ENCODE measurements around the gene SYNCRIP. TPM values are rescaled to one million over a fixed set of nuclear protein-coding genes. Genes with fewer than 3 reads are reported as not detected.

The SYNCRIP gene
- total and polyA plus RNA-seq, 2 of the 13 experiments (the other 11 are each of a cell fraction or from before 2014, with no cell fraction given): 8.1 to 112 TPM

DNA sequence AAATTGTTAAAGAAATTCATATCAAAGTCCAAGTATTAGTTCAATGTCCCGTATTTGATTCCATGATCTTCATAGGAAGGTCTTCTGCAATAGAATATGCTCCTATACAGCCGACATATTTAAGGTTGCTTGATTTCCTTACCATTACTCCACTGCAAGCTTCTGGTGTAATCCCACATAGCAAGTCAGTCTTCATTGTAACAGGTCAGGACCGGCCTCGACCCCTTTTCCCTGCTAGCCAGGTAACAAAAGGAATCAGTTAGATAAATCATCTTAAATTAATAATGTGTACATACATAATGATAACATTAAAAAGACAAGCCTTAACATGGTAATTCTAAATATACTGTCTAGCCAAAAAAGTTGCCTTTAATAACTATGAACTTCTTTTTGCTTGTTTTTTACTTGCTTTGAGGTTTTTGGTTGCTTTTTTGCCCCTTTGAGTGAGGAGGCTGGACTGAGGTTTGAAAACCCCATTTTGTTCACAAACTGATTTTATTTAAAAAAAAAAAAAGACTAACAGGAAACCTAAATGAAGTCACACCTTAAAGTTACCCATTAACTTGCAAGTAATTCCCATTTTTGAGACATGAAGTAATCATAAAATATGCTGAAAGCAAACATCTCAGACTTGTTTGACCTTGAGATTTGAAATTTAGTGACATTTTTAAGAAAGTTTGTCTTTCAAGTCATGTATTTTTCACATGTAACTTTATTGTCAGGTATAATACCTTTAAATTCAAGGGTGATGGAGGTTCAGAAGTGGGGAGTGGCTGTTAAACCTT lies 29.8 kb downstream of the SYNCRIP start:
- no peak overlapping the region for H3K9ac ChIP-seq (ENCODE audit: insufficient read depth, low read depth, low read length)
- no peak overlapping the region for H3K4me3 ChIP-seq (replicated peaks in 1 of 3; ENCODE audit: insufficient read depth in 1 of 3, low read depth in 2 of 3, low read length in 3 of 3)
- no peak overlapping the region for H3K4me2 ChIP-seq (ENCODE audit: low read depth, low read length)
- ChIA-PET POLR2A (interaction anchor here (1.5 to 2.0 kb wide), 2 partner anchors 19 to 66 kb away, joined by 3 to 4 read pairs; partner anchors contain the start of gene SNX14), CTCF (ENCODE audit: low intra/inter-chr PET ratio, low total read pairs) (no interaction called here)
- ATAC-seq (no peak), FAIRE-seq (no peak), DNase-seq (ENCODE audit: low spot score) (no peak)
- H3K4me1 ChIP-seq (ENCODE audit: insufficient read depth, low read length): no peaks in the 10 kb centered on the region
- H3K27me3 ChIP-seq (ENCODE audit: control insufficient read depth in 1 of 2, insufficient read depth in 2 of 2, low read length in 2 of 2): no peaks in the 10 kb centered on the region
- peaks cover 8 to 62% of the 10 kb centered on the region in 2 experiments for H3K36me3 ChIP-seq (replicated peaks in 1 of 2; ENCODE audit: control insufficient read depth in 1 of 2, insufficient read depth in 2 of 2, low read length in 2 of 2)
- no peak overlapping the region for H2AFZ ChIP-seq (ENCODE audit: low read length)
- WGBS (ENCODE audit: low lambda C conversion rate): 99% methylated on average over 4 of the region's 4 CpGs
- no peak overlapping the region for H3K27ac ChIP-seq (ENCODE audit: extremely low read length, insufficient read depth, low read length)
- peaks cover 5% of the 10 kb centered on the region for H3K79me2 ChIP-seq (ENCODE audit: insufficient read depth, low read length)
- no peaks in the 10 kb centered on the region for H3K9me3 ChIP-seq (ENCODE audit: low read length)
- H4K20me1 ChIP-seq (ENCODE audit: insufficient read depth, low read length): no peaks in the 10 kb centered on the region; the same call in 1 of the 2 replicates
- intact Hi-C loops (cut with micrococcal nuclease; ENCODE audit: unreplicated experiment): no loop called here
- peak; percentile 47 for TF ChIP-seq AGO2 (optimal IDR thresholded peaks at IDR 0.05; ENCODE audit: low read depth, low read length)
- TF ChIP-seq ZFP37 (CRISPR knock-in tag; IDR thresholded peaks at IDR 0.05; ENCODE audit: borderline replicate concordance): no peak
- BruUV-seq (replicated peaks): no TSS peak
- in situ Hi-C loops (cut with HindIII; ENCODE audit: extremely low pct_ligation_motif_present, low pct_unique_long_range_greater_than_20kb): no loop called here

DNA sequence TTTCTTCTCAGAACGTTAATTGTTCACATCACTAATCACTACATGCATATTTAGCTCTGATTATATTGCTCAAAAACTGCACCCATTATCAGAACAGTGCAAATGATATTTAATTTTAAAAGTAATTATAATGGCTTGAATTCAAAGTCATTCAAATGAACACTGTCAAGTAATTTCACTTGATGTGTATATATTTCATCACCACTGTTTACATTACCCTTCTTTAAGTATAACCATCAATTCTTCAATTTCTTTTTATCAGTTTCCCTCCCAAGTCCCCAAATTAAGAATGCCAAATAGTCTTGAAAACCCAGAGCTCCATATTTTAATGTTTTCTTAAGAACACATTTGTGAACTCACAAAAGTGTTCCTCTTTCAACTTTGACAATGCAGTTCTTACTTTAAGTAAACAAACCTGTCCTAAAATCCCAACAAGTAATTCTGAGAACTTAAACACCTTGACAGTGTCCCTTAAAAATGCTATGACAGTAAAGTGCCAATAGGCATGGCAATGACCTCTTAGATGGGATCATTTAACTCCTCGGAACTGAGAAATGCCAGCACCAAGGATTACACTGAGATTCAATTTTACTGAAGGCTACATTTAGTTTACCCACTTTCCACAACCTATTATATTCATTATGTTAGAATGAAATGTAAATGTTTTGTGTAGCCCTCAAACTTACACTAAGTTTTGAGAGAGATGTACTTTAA lies 32.3 kb downstream of the SYNCRIP start:
- Histone ChIP-seq H3K4me2 (ENCODE audit: low read depth, low read length) (no peak overlapping the region), H3K27ac (ENCODE audit: extremely low read length, insufficient read depth, low read length) (no peak overlapping the region), H3K4me1 (ENCODE audit: insufficient read depth, low read length) (no peaks in the 10 kb centered on the region), H3K4me3 (replicated peaks in 1 of 3; ENCODE audit: insufficient read depth in 1 of 3, low read depth in 2 of 3, low read length in 3 of 3) (no peak overlapping the region), H2AFZ (ENCODE audit: low read length) (no peak overlapping the region), H4K20me1 (ENCODE audit: insufficient read depth, low read length) (no peaks in the 10 kb centered on the region), H3K9ac (ENCODE audit: insufficient read depth, low read depth, low read length) (no peak overlapping the region), H3K9me3 (ENCODE audit: low read length) (no peaks in the 10 kb centered on the region), H3K27me3 (ENCODE audit: control insufficient read depth in 1 of 2, insufficient read depth in 2 of 2, low read length in 2 of 2) (no peaks in the 10 kb centered on the region), H3K36me3 (replicated peaks in 1 of 2; ENCODE audit: control insufficient read depth in 1 of 2, insufficient read depth in 2 of 2, low read length in 2 of 2) (peaks cover 2 to 40% of the 10 kb centered on the region in 2 experiments; a peak in 4 of 5 replicates), H3K79me2 (ENCODE audit: insufficient read depth, low read length) (peaks cover 2% of the 10 kb centered on the region)
- 94% methylated on average over 2 of the region's 2 CpGs for WGBS (ENCODE audit: low lambda C conversion rate)
- intact Hi-C loops (cut with micrococcal nuclease; ENCODE audit: unreplicated experiment) (loop anchor here (2.0 kb wide), 1 partner anchor 14 kb away; no protein-coding TSS in a partner anchor), in situ Hi-C loops (cut with HindIII; ENCODE audit: extremely low pct_ligation_motif_present, low pct_unique_long_range_greater_than_20kb) (no loop called here)
- TF ChIP-seq CCDC6 (CRISPR knock-in tag; IDR thresholded peaks at IDR 0.05) (no peak), RBM22 (optimal IDR thresholded peaks at IDR 0.05; ENCODE audit: low read length) (peak; percentile 72)
- DNase-seq (ENCODE audit: low spot score): no peak
- POLR2A ChIA-PET: no interaction called here
- CTCF ChIA-PET (ENCODE audit: low intra/inter-chr PET ratio, low total read pairs): no interaction called here
- BruUV-seq (replicated peaks): no TSS peak
- ATAC-seq: no peak
- FAIRE-seq: no peak

Data from HepG2 (cell line).